Measurements from ENCODE around the gene PAIP2B. TPM values are rescaled to one million over a fixed set of nuclear protein-coding genes. Genes with fewer than 3 reads are reported as not detected.

The PAIP2B gene
- 1.7 TPM for polyA plus RNA-seq (2013, experiment 1 of 2)
- polyA plus RNA-seq (2013, experiment 2 of 2): 1.9 TPM

- WGBS, 2 experiments (ENCODE audit: insufficient coverage in 2 of 2): 0 to 1% methylated on average over 17 to 23 of the region's 30 CpGs
- Histone ChIP-seq H3K27ac (ENCODE audit: low read depth, low read length, severe bottlenecking) (peak within 1 kb of the TSS; percentile 45), H3K4me1 (ENCODE audit: control insufficient read depth, insufficient read depth, low read length, poor library complexity, severe bottlenecking) (no peaks in the 10 kb centered on the region), H3K4me3 (ENCODE audit: extremely low read depth, insufficient read depth, low read length, poor library complexity, severe bottlenecking) (peak within 1 kb of the TSS; percentile 66), H3K36me3 (ENCODE audit: control insufficient read depth, insufficient read depth, low read length) (no peaks in the 10 kb centered on the region), H3K9me3 (ENCODE audit: control insufficient read depth, low read length) (no peaks in the 10 kb centered on the region)
Observed at GRCh38 chr2:71226965-71227560, at the start of gene PAIP2B. Gene PAIP2B (minus strand): TSS chr2:71227103. CDS start chr2:71202589, 24,514 bp downstream.

- WGBS, 2 experiments (ENCODE audit: insufficient coverage in 2 of 2): 53 to 59% methylated on average over 6 to 7 of the region's 8 CpGs
- H3K4me1 ChIP-seq (ENCODE audit: control insufficient read depth, insufficient read depth, low read length, poor library complexity, severe bottlenecking): no peaks in the 10 kb centered on the region
Observed at GRCh38 chr2:71275939-71276310, 49.0 kb upstream of the PAIP2B start.

GRCh38 chr2:71269511-71270090 lies 42.7 kb upstream of the PAIP2B start:
- 88 to 94% methylated on average over 5 to 7 of the region's 9 CpGs for WGBS, 2 experiments (ENCODE audit: insufficient coverage in 2 of 2)
- H3K4me3 ChIP-seq (ENCODE audit: extremely low read depth, insufficient read depth, low read length, poor library complexity, severe bottlenecking): no peak overlapping the region
- no peak overlapping the region for H3K27ac ChIP-seq (ENCODE audit: low read depth, low read length, severe bottlenecking)
- H3K9me3 ChIP-seq (ENCODE audit: control insufficient read depth, low read length): no peaks in the 10 kb centered on the region
- no peaks in the 10 kb centered on the region for H3K36me3 ChIP-seq (ENCODE audit: control insufficient read depth, insufficient read depth, low read length)
- no peaks in the 10 kb centered on the region for H3K4me1 ChIP-seq (ENCODE audit: control insufficient read depth, insufficient read depth, low read length, poor library complexity, severe bottlenecking)

More at GRCh38 chr2:71275939-71276310, 49.0 kb upstream of the PAIP2B start:
- H3K36me3 ChIP-seq (ENCODE audit: control insufficient read depth, insufficient read depth, low read length): no peaks in the 10 kb centered on the region
- H3K4me3 ChIP-seq (ENCODE audit: extremely low read depth, insufficient read depth, low read length, poor library complexity, severe bottlenecking): peak overlapping the region; percentile 57
- H3K27ac ChIP-seq (ENCODE audit: low read depth, low read length, severe bottlenecking): no peak overlapping the region
- no peaks in the 10 kb centered on the region for H3K9me3 ChIP-seq (ENCODE audit: control insufficient read depth, low read length)

GRCh38 chr2:71263386-71263785 lies 36.5 kb upstream of the PAIP2B start:
- Histone ChIP-seq H3K36me3 (ENCODE audit: control insufficient read depth, insufficient read depth, low read length) (no peaks in the 10 kb centered on the region), H3K27ac (ENCODE audit: low read depth, low read length, severe bottlenecking) (no peak overlapping the region), H3K4me1 (ENCODE audit: control insufficient read depth, insufficient read depth, low read length, poor library complexity, severe bottlenecking) (no peaks in the 10 kb centered on the region), H3K9me3 (ENCODE audit: control insufficient read depth, low read length) (no peaks in the 10 kb centered on the region), H3K4me3 (ENCODE audit: extremely low read depth, insufficient read depth, low read length, poor library complexity, severe bottlenecking) (no peak overlapping the region)
- WGBS, 2 experiments (ENCODE audit: insufficient coverage in 2 of 2): 95 to 100% methylated on average over 3 of the region's 6 CpGs

GRCh38 chr2:71261534-71261933 lies 34.6 kb upstream of the PAIP2B start:
- no peak overlapping the region for H3K27ac ChIP-seq (ENCODE audit: low read depth, low read length, severe bottlenecking)
- H3K4me1 ChIP-seq (ENCODE audit: control insufficient read depth, insufficient read depth, low read length, poor library complexity, severe bottlenecking): no peaks in the 10 kb centered on the region
- no peak overlapping the region for H3K4me3 ChIP-seq (ENCODE audit: extremely low read depth, insufficient read depth, low read length, poor library complexity, severe bottlenecking)
- H3K36me3 ChIP-seq (ENCODE audit: control insufficient read depth, insufficient read depth, low read length): no peaks in the 10 kb centered on the region
- H3K9me3 ChIP-seq (ENCODE audit: control insufficient read depth, low read length): no peaks in the 10 kb centered on the region

GRCh38 chr2:71256421-71256820 lies 29.5 kb upstream of the PAIP2B start:
- H3K4me3 ChIP-seq (ENCODE audit: extremely low read depth, insufficient read depth, low read length, poor library complexity, severe bottlenecking): no peak overlapping the region
- no peaks in the 10 kb centered on the region for H3K36me3 ChIP-seq (ENCODE audit: control insufficient read depth, insufficient read depth, low read length)
- WGBS, 2 experiments (ENCODE audit: insufficient coverage in 2 of 2): 81 to 92% methylated on average over 2 to 3 of the region's 3 CpGs
- no peaks in the 10 kb centered on the region for H3K9me3 ChIP-seq (ENCODE audit: control insufficient read depth, low read length)
- H3K4me1 ChIP-seq (ENCODE audit: control insufficient read depth, insufficient read depth, low read length, poor library complexity, severe bottlenecking): no peaks in the 10 kb centered on the region
- H3K27ac ChIP-seq (ENCODE audit: low read depth, low read length, severe bottlenecking): no peak overlapping the region

- Histone ChIP-seq H3K4me3 (ENCODE audit: extremely low read depth, insufficient read depth, low read length, poor library complexity, severe bottlenecking) (no peak overlapping the region), H3K36me3 (ENCODE audit: control insufficient read depth, insufficient read depth, low read length) (no peaks in the 10 kb centered on the region), H3K27ac (ENCODE audit: low read depth, low read length, severe bottlenecking) (no peak overlapping the region), H3K9me3 (ENCODE audit: control insufficient read depth, low read length) (no peaks in the 10 kb centered on the region), H3K4me1 (ENCODE audit: control insufficient read depth, insufficient read depth, low read length, poor library complexity, severe bottlenecking) (no peaks in the 10 kb centered on the region)
- 83% methylated on average over 2 of the region's 4 CpGs; no CpG with 5 or more reads in 1 of the 2 experiments for WGBS, 2 experiments (ENCODE audit: insufficient coverage in 2 of 2)
Observed at GRCh38 chr2:71254776-71255175, 27.9 kb upstream of the PAIP2B start.

GRCh38 chr2:71254078-71254477 lies 27.2 kb upstream of the PAIP2B start:
- H3K4me3 ChIP-seq (ENCODE audit: extremely low read depth, insufficient read depth, low read length, poor library complexity, severe bottlenecking): no peak overlapping the region
- H3K9me3 ChIP-seq (ENCODE audit: control insufficient read depth, low read length): no peaks in the 10 kb centered on the region
- H3K36me3 ChIP-seq (ENCODE audit: control insufficient read depth, insufficient read depth, low read length): no peaks in the 10 kb centered on the region
- H3K4me1 ChIP-seq (ENCODE audit: control insufficient read depth, insufficient read depth, low read length, poor library complexity, severe bottlenecking): no peaks in the 10 kb centered on the region
- no peak overlapping the region for H3K27ac ChIP-seq (ENCODE audit: low read depth, low read length, severe bottlenecking)
- 90% methylated on average over 2 of the region's 3 CpGs; no CpG with 5 or more reads in 1 of the 2 experiments for WGBS, 2 experiments (ENCODE audit: insufficient coverage in 2 of 2)

- H3K9me3 ChIP-seq (ENCODE audit: control insufficient read depth, low read length): no peaks in the 10 kb centered on the region
- WGBS, 2 experiments (ENCODE audit: insufficient coverage in 2 of 2): 100% methylated on average over 1 of the region's 1 CpG; no CpG with 5 or more reads in 1 of the 2 experiments
- no peaks in the 10 kb centered on the region for H3K4me1 ChIP-seq (ENCODE audit: control insufficient read depth, insufficient read depth, low read length, poor library complexity, severe bottlenecking)
- H3K36me3 ChIP-seq (ENCODE audit: control insufficient read depth, insufficient read depth, low read length): no peaks in the 10 kb centered on the region
- H3K27ac ChIP-seq (ENCODE audit: low read depth, low read length, severe bottlenecking): no peak overlapping the region
- no peak overlapping the region for H3K4me3 ChIP-seq (ENCODE audit: extremely low read depth, insufficient read depth, low read length, poor library complexity, severe bottlenecking)
Observed at GRCh38 chr2:71253476-71253875, 26.6 kb upstream of the PAIP2B start.

GRCh38 chr2:71252862-71253261 lies 26.0 kb upstream of the PAIP2B start:
- Histone ChIP-seq H3K4me3 (ENCODE audit: extremely low read depth, insufficient read depth, low read length, poor library complexity, severe bottlenecking) (no peak overlapping the region), H3K27ac (ENCODE audit: low read depth, low read length, severe bottlenecking) (no peak overlapping the region), H3K9me3 (ENCODE audit: control insufficient read depth, low read length) (no peaks in the 10 kb centered on the region), H3K4me1 (ENCODE audit: control insufficient read depth, insufficient read depth, low read length, poor library complexity, severe bottlenecking) (no peaks in the 10 kb centered on the region), H3K36me3 (ENCODE audit: control insufficient read depth, insufficient read depth, low read length) (no peaks in the 10 kb centered on the region)
- WGBS, 2 experiments (ENCODE audit: insufficient coverage in 2 of 2): 86 to 94% methylated on average over 3 of the region's 3 CpGs

GRCh38 chr2:71250935-71251334 lies 24.0 kb upstream of the PAIP2B start:
- H3K36me3 ChIP-seq (ENCODE audit: control insufficient read depth, insufficient read depth, low read length): no peaks in the 10 kb centered on the region
- H3K27ac ChIP-seq (ENCODE audit: low read depth, low read length, severe bottlenecking): no peak overlapping the region
- WGBS, 2 experiments (ENCODE audit: insufficient coverage in 2 of 2): 93% methylated on average over 8 of the region's 8 CpGs
- no peak overlapping the region for H3K4me3 ChIP-seq (ENCODE audit: extremely low read depth, insufficient read depth, low read length, poor library complexity, severe bottlenecking)
- H3K4me1 ChIP-seq (ENCODE audit: control insufficient read depth, insufficient read depth, low read length, poor library complexity, severe bottlenecking): no peaks in the 10 kb centered on the region
- no peaks in the 10 kb centered on the region for H3K9me3 ChIP-seq (ENCODE audit: control insufficient read depth, low read length)
